ENCODE data around the gene UBN2. TPM values are rescaled to one million over a fixed set of nuclear protein-coding genes. Genes with fewer than 3 reads are reported as not detected.
"Not testable (repeated sequence)": the region's sequence is repeated elsewhere in the genome, so short reads cannot be mapped to it uniquely, and the experiment has no call there.

Gene UBN2
- total RNA-seq, 1 donor from 2014 or later, result 21.0 TPM

GRCh38 chr7:139330333-139331030, 99.4 kb downstream of the UBN2 start:
- Mint-ChIP-seq H3K9me3 (no peaks in the 10 kb centered on the region), H3K36me3 (ENCODE audit: low read depth) (no peaks in the 10 kb centered on the region), H3K27ac (no peak overlapping the region), H3K27me3 (no peaks in the 10 kb centered on the region), H3K4me1 (no peaks in the 10 kb centered on the region), H3K4me3 (no peak overlapping the region)
- ChIA-PET CTCF (no interaction called here), POLR2A (no interaction called here)
- no peak for DNase-seq
- intact Hi-C loops (cut with micrococcal nuclease), result no loop called here
- TF ChIP-seq, protein P1, sequence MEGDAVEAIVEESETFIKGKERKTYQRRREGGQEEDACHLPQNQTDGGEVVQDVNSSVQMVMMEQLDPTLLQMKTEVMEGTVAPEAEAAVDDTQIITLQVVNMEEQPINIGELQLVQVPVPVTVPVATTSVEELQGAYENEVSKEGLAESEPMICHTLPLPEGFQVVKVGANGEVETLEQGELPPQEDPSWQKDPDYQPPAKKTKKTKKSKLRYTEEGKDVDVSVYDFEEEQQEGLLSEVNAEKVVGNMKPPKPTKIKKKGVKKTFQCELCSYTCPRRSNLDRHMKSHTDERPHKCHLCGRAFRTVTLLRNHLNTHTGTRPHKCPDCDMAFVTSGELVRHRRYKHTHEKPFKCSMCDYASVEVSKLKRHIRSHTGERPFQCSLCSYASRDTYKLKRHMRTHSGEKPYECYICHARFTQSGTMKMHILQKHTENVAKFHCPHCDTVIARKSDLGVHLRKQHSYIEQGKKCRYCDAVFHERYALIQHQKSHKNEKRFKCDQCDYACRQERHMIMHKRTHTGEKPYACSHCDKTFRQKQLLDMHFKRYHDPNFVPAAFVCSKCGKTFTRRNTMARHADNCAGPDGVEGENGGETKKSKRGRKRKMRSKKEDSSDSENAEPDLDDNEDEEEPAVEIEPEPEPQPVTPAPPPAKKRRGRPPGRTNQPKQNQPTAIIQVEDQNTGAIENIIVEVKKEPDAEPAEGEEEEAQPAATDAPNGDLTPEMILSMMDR (IDR thresholded peaks at IDR 0.05), result no peak
- ATAC-seq (ENCODE audit: low read depth), result no peak

DNA sequence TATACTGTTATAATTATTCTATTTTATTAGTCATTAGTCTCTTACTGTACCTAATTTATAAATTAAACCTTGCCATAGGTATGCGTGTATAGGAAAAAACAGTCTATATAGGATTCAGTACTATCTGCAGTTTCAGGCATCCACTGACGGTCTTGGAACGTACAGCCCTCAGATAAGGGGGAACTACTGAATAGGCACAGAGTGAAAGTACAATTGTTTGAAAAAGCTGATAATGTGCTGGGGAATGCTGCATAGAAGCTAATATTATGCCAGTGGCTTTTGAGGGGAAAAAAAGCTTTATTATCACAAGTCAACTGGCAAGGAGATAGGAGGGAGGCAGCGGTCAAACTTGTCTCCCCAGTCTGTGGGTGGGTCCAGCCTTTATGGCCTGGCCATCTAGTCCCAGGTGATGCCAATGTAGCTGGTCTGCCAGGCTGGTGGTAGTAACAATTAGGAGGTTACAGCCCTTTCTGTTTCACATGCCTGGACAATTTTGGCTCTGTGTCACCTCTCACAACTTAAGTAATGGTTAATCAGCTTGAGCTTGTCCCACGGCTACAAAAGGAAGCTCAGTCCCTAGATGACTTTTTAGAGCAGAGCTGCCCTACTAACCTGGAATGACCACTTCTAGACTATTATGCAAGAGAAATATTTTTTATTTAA, 101.8 kb downstream of the UBN2 start:
- H3K36me3 Mint-ChIP-seq (ENCODE audit: low read depth), result no peaks in the 10 kb centered on the region
- H3K4me1 Mint-ChIP-seq, result no peaks in the 10 kb centered on the region
- no peak overlapping the region for H3K4me3 Mint-ChIP-seq
- CTCF ChIA-PET, result no interaction called here
- ATAC-seq (ENCODE audit: low read depth), result no peak
- no peak for DNase-seq
- peaks cover 2% of the 10 kb centered on the region for H3K27me3 Mint-ChIP-seq
- no peak overlapping the region for H3K27ac Mint-ChIP-seq
- TF ChIP-seq, protein P1 (IDR thresholded peaks at IDR 0.05), result no peak
- intact Hi-C loops (cut with micrococcal nuclease), result no loop called here
- POLR2A ChIA-PET, result no interaction called here
- no peaks in the 10 kb centered on the region for H3K9me3 Mint-ChIP-seq

- H3K27ac Mint-ChIP-seq; intact Hi-C loops (cut with micrococcal nuclease): not testable (repeated sequence)
Measured at GRCh38 chr7:139333443-139333842, 102.4 kb downstream of the UBN2 start.

DNA sequence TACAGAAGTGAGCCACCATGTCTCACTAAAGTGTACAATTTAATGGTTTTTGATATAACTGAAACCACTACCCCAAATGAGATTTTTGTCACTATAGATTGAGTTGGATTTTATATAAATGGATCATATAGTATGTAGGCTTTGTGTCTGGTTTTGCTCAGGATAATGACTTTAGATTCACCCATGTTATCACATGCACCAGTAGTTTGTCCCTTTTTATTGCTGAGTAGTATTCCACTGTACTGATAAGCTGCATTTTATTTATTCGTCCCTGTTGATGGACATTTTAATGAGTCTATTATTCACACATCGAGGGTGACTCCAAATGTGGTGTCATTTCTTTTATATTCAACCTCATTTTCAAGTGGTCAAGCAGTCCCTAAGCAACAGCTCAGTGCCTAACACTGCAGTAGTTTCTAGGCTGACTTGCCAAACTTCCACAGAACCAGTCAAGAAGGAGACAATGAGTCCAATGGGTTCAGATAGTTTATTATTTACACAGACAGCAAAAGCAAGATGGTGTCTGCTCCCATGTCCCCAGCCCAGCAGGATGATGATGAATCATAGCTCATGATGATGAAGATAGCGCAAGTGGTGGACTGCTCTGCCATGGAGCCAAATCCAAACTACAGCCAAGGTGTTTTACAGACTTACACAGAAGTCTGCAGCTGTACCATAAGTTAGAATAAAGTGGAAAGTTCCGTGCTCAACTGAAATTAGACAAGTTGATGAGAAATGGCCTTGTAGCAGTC, 103.5 kb downstream of the UBN2 start:
- peaks cover 5% of the 10 kb centered on the region for H3K9me3 Mint-ChIP-seq
- TF ChIP-seq, protein P1 (IDR thresholded peaks at IDR 0.05), result no peak
- no peaks in the 10 kb centered on the region for H3K36me3 Mint-ChIP-seq (ENCODE audit: low read depth)
- intact Hi-C loops (cut with micrococcal nuclease), result no loop called here
- no peak overlapping the region for H3K4me3 Mint-ChIP-seq
- POLR2A ChIA-PET, result no interaction called here
- peaks cover 4% of the 10 kb centered on the region for H3K4me1 Mint-ChIP-seq
- peaks cover 2% of the 10 kb centered on the region for H3K27me3 Mint-ChIP-seq
- CTCF ChIA-PET, result no interaction called here
- H3K27ac Mint-ChIP-seq, result no peak overlapping the region
- ATAC-seq (ENCODE audit: low read depth), result no peak
- DNase-seq, result no peak

More at GRCh38 chr7:139333443-139333842, 102.4 kb downstream of the UBN2 start:
- POLR2A ChIA-PET; H3K36me3 Mint-ChIP-seq (ENCODE audit: low read depth); H3K27me3 Mint-ChIP-seq; H3K4me1 Mint-ChIP-seq; H3K9me3 Mint-ChIP-seq; ATAC-seq (ENCODE audit: low read depth); CTCF ChIA-PET; DNase-seq; H3K4me3 Mint-ChIP-seq: not testable (repeated sequence)

GRCh38 chr7:139339025-139339424, 108.0 kb downstream of the UBN2 start:
- intact Hi-C loops (cut with micrococcal nuclease), result no loop called here
- H3K9me3 Mint-ChIP-seq, result peaks cover 5% of the 10 kb centered on the region
- peaks cover 34% of the 10 kb centered on the region for H3K4me1 Mint-ChIP-seq
- H3K27me3 Mint-ChIP-seq, result peaks cover 9% of the 10 kb centered on the region
- H3K27ac Mint-ChIP-seq, result peak overlapping the region; percentile 100
- TF ChIP-seq, protein P1 (IDR thresholded peaks at IDR 0.05), result no peak
- ChIA-PET CTCF (no interaction called here), POLR2A (interaction anchor here (5.9 kb wide), 1 partner anchor 21 kb away, joined by 99 read pairs; the partner anchor contains the start of gene LUC7L2)
- peaks cover 18% of the 10 kb centered on the region for H3K36me3 Mint-ChIP-seq (ENCODE audit: low read depth)
- DNase-seq, result no peak
- H3K4me3 Mint-ChIP-seq, result peak overlapping the region; percentile 96
- no peak for ATAC-seq (ENCODE audit: low read depth)
